NB4 (cell line): Measurements from ENCODE around the gene TPP2.

Experiments used
- DNase-seq: peaks from one replicate; pipeline ENCODE4 v3.0.0; 2010; ENCODE audit warnings: low read depth
- H3K4me3 ChIP-seq: one replicate; pipeline ENCODE4 v1.5.1; 2011; ENCODE audit warnings: mild to moderate bottlenecking, low read depth, low read length, moderate library complexity
- CTCF ChIP-seq: IDR thresholded peaks from one replicate; pipeline ENCODE4 v1.5.1; 2012; ENCODE audit warnings: low read depth, low read length
- MAX ChIP-seq: IDR thresholded peaks from 2 replicates; pipeline ENCODE4 v1.6.1; 2011; ENCODE audit warnings: low read depth, low read length
- MYC ChIP-seq: IDR thresholded peaks from 2 replicates; pipeline ENCODE4 v1.6.1; 2011; ENCODE audit warnings: low read depth, low read length
- POLR2A ChIP-seq: IDR thresholded peaks from 2 replicates; pipeline ENCODE4 v1.6.1; 2011; ENCODE audit warnings: mild to moderate bottlenecking; ENCODE audit not compliant: insufficient read length; ENCODE audit errors: extremely low read depth

Gene TPP2

GRCh38 chr13:102700088-102701031 lies 103.6 kb downstream of the TPP2 start:
- no peak for DNase-seq
- TF ChIP-seq POLR2A: no peak
- no peak for TF ChIP-seq MAX
- TF ChIP-seq MYC: no peak
- no peak for TF ChIP-seq CTCF
- H3K4me3 ChIP-seq: no peak overlapping the region

- no peak overlapping the region for H3K4me3 ChIP-seq
- DNase-seq: no peak
- TF ChIP-seq CTCF: no peak
- TF ChIP-seq POLR2A: no peak
- TF ChIP-seq MYC: no peak
- TF ChIP-seq MAX: no peak
Measured at GRCh38 chr13:102701331-102701730, 104.5 kb downstream of the TPP2 start.

- no peak for TF ChIP-seq MAX
- no peak for TF ChIP-seq MYC
- no peak for TF ChIP-seq CTCF
- TF ChIP-seq POLR2A: no peak
- no peak overlapping the region for H3K4me3 ChIP-seq
- no peak for DNase-seq
Measured at GRCh38 chr13:102702965-102703725, 106.4 kb downstream of the TPP2 start.

- DNase-seq: no peak
- H3K4me3 ChIP-seq: no peak overlapping the region
- no peak for TF ChIP-seq POLR2A
- TF ChIP-seq MAX: no peak
- no peak for TF ChIP-seq CTCF
- TF ChIP-seq MYC: no peak
Measured at GRCh38 chr13:102703726-102704035, 106.9 kb downstream of the TPP2 start.

- TF ChIP-seq CTCF (no peak), POLR2A (no peak), MYC (no peak), MAX (no peak)
- H3K4me3 ChIP-seq: no peak overlapping the region
- no peak for DNase-seq
Measured at GRCh38 chr13:102704238-102705058, 107.7 kb downstream of the TPP2 start.
